T-helper 1 cell treated with Interleukin-12 subunit alpha and Interleukin-12 subunit beta and Interleukin-4 antibody, amounts not matched to agents 30 ng/mL and 1 ng/mL, for 36 hours (primary cell): ENCODE data around the gene CAPRIN1. TPM values are rescaled to one million over a fixed set of nuclear protein-coding genes. Genes with fewer than 3 reads are reported as not detected.
"Not testable (repeated sequence)": the region's sequence is repeated elsewhere in the genome, so short reads cannot be mapped to it uniquely, and the experiment has no call there.

Source experiments
- intact Hi-C: fragments of 100-400 bp; cut with micrococcal nuclease; formaldehyde crosslinking; loops from one replicate; pipeline ENCODE4 v1.15.1; 2024
- total RNA-seq: library from RNA; stranded (reverse); gene quantifications from 2 replicates; pipeline ENCODE4 v1.2.3, GENCODE V29; 2022

Gene CAPRIN1
- total RNA-seq, 1 donor from 2014 or later: 225 TPM

- intact Hi-C loops: no loop called here
These were observed 29.1 kb downstream of the CAPRIN1 start for GRCh38 chr11:34080609-34081008.

GRCh38 chr11:34084637-34085036 lies 33.1 kb downstream of the CAPRIN1 start:
- intact Hi-C loops: no loop called here

GRCh38 chr11:34086554-34087283 lies 35.2 kb downstream of the CAPRIN1 start:
- intact Hi-C loops: no loop called here

GRCh38 chr11:34091825-34092224 lies 40.3 kb downstream of the CAPRIN1 start:
- intact Hi-C loops: loop anchor here (2.0 kb wide), 1 partner anchor 15 kb away; no protein-coding TSS in a partner anchor

- intact Hi-C loops: not testable (repeated sequence)
These were observed 43.4 kb downstream of the CAPRIN1 start for GRCh38 chr11:34094900-34095299.

- intact Hi-C loops: no loop called here
These were observed 47.3 kb downstream of the CAPRIN1 start for GRCh38 chr11:34098813-34099212.

GRCh38 chr11:34104680-34105078 lies 53.1 kb downstream of the CAPRIN1 start:
- intact Hi-C loops: loop anchor here (1.0 to 10.0 kb wide), 13 partner anchors 53 to 1521 kb away; partner anchors contain the start of genes APIP, C11orf91, CAPRIN1 and CAT

GRCh38 chr11:34105079-34105956 lies 53.8 kb downstream of the CAPRIN1 start, which contains the start of gene NAT10:
NAT10 (plus strand) TSS chr11:34105629; CDS start chr11:34108226, 2,597 bp downstream.
- intact Hi-C loops: loop anchor here (1.0 to 10.0 kb wide), 13 partner anchors 54 to 1522 kb away; partner anchors contain the start of genes APIP, C11orf91, CAPRIN1 and CAT

- intact Hi-C loops: loop anchor here (1.0 to 10.0 kb wide), 13 partner anchors 55 to 1523 kb away; partner anchors contain the start of genes APIP, C11orf91, CAPRIN1 and CAT
These were observed 54.5 kb downstream of the CAPRIN1 start for GRCh38 chr11:34105957-34106504.

GRCh38 chr11:34111722-34112270 lies 60.3 kb downstream of the CAPRIN1 start:
- intact Hi-C loops: no loop called here

- intact Hi-C loops: no loop called here
These were observed 62.5 kb downstream of the CAPRIN1 start for GRCh38 chr11:34114014-34114413.

- intact Hi-C loops: no loop called here
These were observed 62.9 kb downstream of the CAPRIN1 start for GRCh38 chr11:34114471-34114870.

GRCh38 chr11:34120651-34121050 lies 69.1 kb downstream of the CAPRIN1 start:
- intact Hi-C loops: no loop called here

- intact Hi-C loops: no loop called here
These were observed 73.5 kb downstream of the CAPRIN1 start for GRCh38 chr11:34124885-34125668.

- intact Hi-C loops: no loop called here
These were observed 75.7 kb downstream of the CAPRIN1 start for GRCh38 chr11:34126959-34127848.

GRCh38 chr11:34128824-34129223 lies 77.3 kb downstream of the CAPRIN1 start:
- intact Hi-C loops: no loop called here

- intact Hi-C loops: no loop called here
These were observed 80.9 kb downstream of the CAPRIN1 start for GRCh38 chr11:34132261-34132965.

- intact Hi-C loops: no loop called here
These were observed 83.2 kb downstream of the CAPRIN1 start for GRCh38 chr11:34134765-34135164.

- intact Hi-C loops: no loop called here
These were observed 83.9 kb downstream of the CAPRIN1 start for GRCh38 chr11:34135439-34135838.
